Jurkat, Clone E6-1 (cell line): ENCODE data around the gene ZNF273. TPM values are rescaled to one million over a fixed set of nuclear protein-coding genes. Genes with fewer than 3 reads are reported as not detected.
"Not testable (repeated sequence)": the region's sequence is repeated elsewhere in the genome, so short reads cannot be mapped to it uniquely, and the experiment has no call there.

Experiments used
- DNase-seq: peaks from one replicate; pipeline ENCODE4 v3.0.0-alpha.2; 2011; ENCODE audit warnings: low read depth, low spot score
- H3K4me3 ChIP-seq: 2 replicates; pipeline ENCODE4 v1.5.1; 2011; ENCODE audit warnings: mild to moderate bottlenecking, low read length, control low read depth, moderate library complexity
- polyA plus RNA-seq: library from polyadenylated mRNA; unstranded; fragments of >200 nt; gene quantifications from one replicate; pipeline ENCODE4 v1.2.1, GENCODE V29; 2012; ENCODE audit warnings: missing spikeins; ENCODE audit not compliant: insufficient read length, insufficient read depth

ZNF273 gene
- 10.9 TPM for polyA plus RNA-seq

GRCh38 chr7:64902806-64903721 lies at the start of gene ZNF273:
TSS of gene ZNF273 (plus strand) at chr7:64903273. CDS start at chr7:64903318, 45 bp downstream.
- H3K4me3 ChIP-seq: peak within 1 kb of the TSS; percentile 90
- peak; percentile 95 for DNase-seq

- no peak for DNase-seq
- no peak overlapping the region for H3K4me3 ChIP-seq
These were observed 49.4 kb upstream of the ZNF273 start for GRCh38 chr7:64853679-64854078.

- DNase-seq: no peak
- H3K4me3 ChIP-seq: no peak overlapping the region
These were observed 48.1 kb upstream of the ZNF273 start for GRCh38 chr7:64854969-64855368.

GRCh38 chr7:64863021-64863420 lies 40.1 kb upstream of the ZNF273 start:
- H3K4me3 ChIP-seq: no peak overlapping the region
- no peak for DNase-seq

GRCh38 chr7:64863530-64863929 lies 39.5 kb upstream of the ZNF273 start:
- not testable (repeated sequence) for H3K4me3 ChIP-seq, DNase-seq

GRCh38 chr7:64863969-64864368 lies 39.1 kb upstream of the ZNF273 start:
- no peak for DNase-seq
- H3K4me3 ChIP-seq: no peak overlapping the region

- DNase-seq: no peak
- H3K4me3 ChIP-seq: no peak overlapping the region
These were observed 35.1 kb upstream of the ZNF273 start for GRCh38 chr7:64867863-64868440.

GRCh38 chr7:64868499-64868898 lies 34.6 kb upstream of the ZNF273 start:
- no peak for DNase-seq
- H3K4me3 ChIP-seq: no peak overlapping the region

- no peak for DNase-seq
- H3K4me3 ChIP-seq: no peak overlapping the region
These were observed 33.9 kb upstream of the ZNF273 start for GRCh38 chr7:64869121-64869725.

- H3K4me3 ChIP-seq: no peak overlapping the region
- no peak for DNase-seq
These were observed 33.0 kb upstream of the ZNF273 start for GRCh38 chr7:64869912-64870562.

GRCh38 chr7:64870656-64871055 lies 32.4 kb upstream of the ZNF273 start:
- DNase-seq: no peak
- H3K4me3 ChIP-seq: no peak overlapping the region

- no peak overlapping the region for H3K4me3 ChIP-seq
- no peak for DNase-seq
These were observed 31.3 kb upstream of the ZNF273 start for GRCh38 chr7:64871761-64872160.

- DNase-seq: no peak
- H3K4me3 ChIP-seq: no peak overlapping the region
These were observed 30.5 kb upstream of the ZNF273 start for GRCh38 chr7:64872351-64873154.

- no peak overlapping the region for H3K4me3 ChIP-seq
- DNase-seq: no peak
These were observed 29.9 kb upstream of the ZNF273 start for GRCh38 chr7:64873155-64873500.

GRCh38 chr7:64873517-64873916 lies 29.6 kb upstream of the ZNF273 start:
- DNase-seq: no peak
- H3K4me3 ChIP-seq: no peak overlapping the region

- no peak overlapping the region for H3K4me3 ChIP-seq
- peak; percentile 45 for DNase-seq
These were observed 29.0 kb upstream of the ZNF273 start for GRCh38 chr7:64874114-64874513.

- H3K4me3 ChIP-seq: no peak overlapping the region
- no peak for DNase-seq
These were observed 28.4 kb upstream of the ZNF273 start for GRCh38 chr7:64874562-64875250.

GRCh38 chr7:64875258-64875657 lies 27.8 kb upstream of the ZNF273 start:
- H3K4me3 ChIP-seq: no peak overlapping the region
- DNase-seq: no peak
